ENCODE results near the gene RXRB. TPM values are rescaled to one million over a fixed set of nuclear protein-coding genes. Genes with fewer than 3 reads are reported as not detected.

Gene RXRB
- total and polyA plus RNA-seq, 2 of the 13 experiments (the other 11 are each of a cell fraction or from before 2014, with no cell fraction given): 26.7 to 55.7 TPM

DNA sequence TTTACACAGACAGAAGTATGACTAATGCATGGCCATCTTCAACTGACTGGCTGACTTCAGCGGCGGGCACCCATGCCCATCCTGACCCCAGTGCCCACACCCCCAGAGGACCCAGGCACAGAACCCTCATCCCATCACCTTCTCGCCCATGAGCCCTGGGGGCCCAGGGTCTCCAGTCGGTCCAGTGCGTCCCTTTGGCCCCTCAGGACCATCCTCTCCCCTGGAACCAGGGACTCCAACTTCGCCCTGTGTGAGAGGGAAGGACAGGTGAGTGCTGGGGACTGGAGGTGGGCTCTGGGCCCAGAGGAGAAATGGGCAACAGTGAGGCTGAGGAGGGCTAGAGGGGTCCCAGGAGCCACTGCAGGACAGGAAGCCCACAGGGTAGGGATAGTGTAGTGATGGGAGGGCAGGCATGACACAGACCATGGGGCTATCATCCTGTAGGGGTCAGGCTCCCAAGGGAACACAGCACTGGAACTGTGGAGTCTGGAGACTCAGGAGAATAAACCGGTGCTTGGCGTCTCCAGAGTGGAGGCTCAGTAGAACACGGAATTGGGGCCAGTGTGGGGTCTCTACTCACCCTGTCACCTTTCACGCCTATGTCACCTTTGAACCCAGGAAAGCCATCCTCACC, 24.9 kb downstream of the RXRB start (continued):
- TF ChIP-seq MBNL3 (CRISPR knock-in tag; conservative IDR thresholded peaks at IDR 0.05): no peak
- TF ChIP-seq, protein P1, sequence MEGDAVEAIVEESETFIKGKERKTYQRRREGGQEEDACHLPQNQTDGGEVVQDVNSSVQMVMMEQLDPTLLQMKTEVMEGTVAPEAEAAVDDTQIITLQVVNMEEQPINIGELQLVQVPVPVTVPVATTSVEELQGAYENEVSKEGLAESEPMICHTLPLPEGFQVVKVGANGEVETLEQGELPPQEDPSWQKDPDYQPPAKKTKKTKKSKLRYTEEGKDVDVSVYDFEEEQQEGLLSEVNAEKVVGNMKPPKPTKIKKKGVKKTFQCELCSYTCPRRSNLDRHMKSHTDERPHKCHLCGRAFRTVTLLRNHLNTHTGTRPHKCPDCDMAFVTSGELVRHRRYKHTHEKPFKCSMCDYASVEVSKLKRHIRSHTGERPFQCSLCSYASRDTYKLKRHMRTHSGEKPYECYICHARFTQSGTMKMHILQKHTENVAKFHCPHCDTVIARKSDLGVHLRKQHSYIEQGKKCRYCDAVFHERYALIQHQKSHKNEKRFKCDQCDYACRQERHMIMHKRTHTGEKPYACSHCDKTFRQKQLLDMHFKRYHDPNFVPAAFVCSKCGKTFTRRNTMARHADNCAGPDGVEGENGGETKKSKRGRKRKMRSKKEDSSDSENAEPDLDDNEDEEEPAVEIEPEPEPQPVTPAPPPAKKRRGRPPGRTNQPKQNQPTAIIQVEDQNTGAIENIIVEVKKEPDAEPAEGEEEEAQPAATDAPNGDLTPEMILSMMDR (CRISPR knock-in tag; IDR thresholded peaks at IDR 0.05): peak; percentile 66
- TF ChIP-seq, protein P2, sequence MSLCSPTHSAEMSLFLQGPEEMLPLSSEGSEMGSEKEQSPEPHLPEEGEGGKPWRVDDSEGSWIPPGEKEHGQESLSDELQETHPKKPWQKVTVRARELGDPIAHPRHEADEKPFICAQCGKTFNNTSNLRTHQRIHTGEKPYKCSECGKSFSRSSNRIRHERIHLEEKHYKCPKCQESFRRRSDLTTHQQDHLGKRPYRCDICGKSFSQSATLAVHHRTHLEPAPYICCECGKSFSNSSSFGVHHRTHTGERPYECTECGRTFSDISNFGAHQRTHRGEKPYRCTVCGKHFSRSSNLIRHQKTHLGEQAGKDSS (CRISPR knock-in tag; IDR thresholded peaks at IDR 0.05; ENCODE audit: borderline replicate concordance, low read depth): no peak
- no peak for TF ChIP-seq FOXO1 (CRISPR knock-in tag; IDR thresholded peaks at IDR 0.05)
- TF ChIP-seq ZNF792 (CRISPR knock-in tag; IDR thresholded peaks at IDR 0.05): no peak
- TF ChIP-seq SP4 (CRISPR knock-in tag; IDR thresholded peaks at IDR 0.05): no peak

DNA sequence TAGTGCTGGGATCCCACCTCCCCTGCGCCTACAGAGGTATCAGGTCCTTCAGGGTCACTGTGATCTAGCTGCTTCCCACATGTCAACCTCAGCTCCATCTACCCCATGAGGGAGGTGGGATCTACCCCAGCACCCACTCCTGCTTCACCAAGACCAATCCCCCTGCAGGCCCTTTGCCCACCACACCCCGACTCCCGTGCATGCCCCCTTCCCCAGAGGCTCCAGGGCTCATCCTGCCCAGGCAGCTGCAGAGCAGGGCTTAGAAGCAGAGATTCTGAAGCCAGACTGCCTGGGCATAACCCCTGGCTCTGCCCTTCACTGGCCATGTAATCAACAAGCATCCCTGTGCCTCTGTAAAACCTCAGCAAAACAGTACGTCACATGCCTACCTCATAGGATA, 25.7 kb downstream of the RXRB start:
- POLR2A ChIA-PET: interaction anchor here (1.1 to 1.4 kb wide), 2 partner anchors 13 to 25 kb away, joined by 3 to 7 read pairs; no protein-coding TSS in a partner anchor

More for the DNA sequence above, 25.7 kb downstream of the RXRB start:
- Histone ChIP-seq H3K27me3 (ENCODE audit: control insufficient read depth in 1 of 2, insufficient read depth in 2 of 2, low read length in 2 of 2) (peaks cover 5 to 55% of the 10 kb centered on the region in 2 experiments; a peak in 4 of 5 replicates), H3K4me3 (replicated peaks in 1 of 3; ENCODE audit: insufficient read depth in 1 of 3, low read depth in 2 of 3, low read length in 3 of 3) (no peak overlapping the region), H3K9me3 (ENCODE audit: low read length) (no peaks in the 10 kb centered on the region), H3K27ac (ENCODE audit: extremely low read length, insufficient read depth, low read length) (no peak overlapping the region), H2AFZ (ENCODE audit: low read length) (no peak overlapping the region), H3K36me3 (replicated peaks in 1 of 2; ENCODE audit: control insufficient read depth in 1 of 2, insufficient read depth in 2 of 2, low read length in 2 of 2) (no peaks in the 10 kb centered on the region), H3K9ac (ENCODE audit: insufficient read depth, low read depth, low read length) (no peak overlapping the region), H4K20me1 (ENCODE audit: insufficient read depth, low read length) (no peaks in the 10 kb centered on the region), H3K79me2 (ENCODE audit: insufficient read depth, low read length) (no peaks in the 10 kb centered on the region), H3K4me2 (ENCODE audit: low read depth, low read length) (no peak overlapping the region), H3K4me1 (ENCODE audit: insufficient read depth, low read length) (peaks cover 22% of the 10 kb centered on the region)
- no peak for FAIRE-seq
- no peak for ATAC-seq
- no peak for DNase-seq (ENCODE audit: low spot score)
- BruUV-seq (replicated peaks): no TSS peak
- TF ChIP-seq ZNF747 (CRISPR knock-in tag; IDR thresholded peaks at IDR 0.05; ENCODE audit: borderline replicate concordance) (no peak), ZNF282 (IDR thresholded peaks at IDR 0.05; ENCODE audit: partially characterized antibody) (no peak), ZNF768 (CRISPR knock-in tag; IDR thresholded peaks at IDR 0.05) (no peak), NCOA2 (CRISPR knock-in tag; IDR thresholded peaks at IDR 0.05) (no peak), SRF (IDR thresholded peaks at IDR 0.05; ENCODE audit: low read depth, low read length) (no peak), PITX1 (CRISPR knock-in tag; IDR thresholded peaks at IDR 0.05) (no peak), KDM5A (IDR thresholded peaks at IDR 0.05; ENCODE audit: borderline replicate concordance, low read length) (no peak), MATR3 (CRISPR knock-in tag; IDR thresholded peaks at IDR 0.05) (no peak), ADNP (CRISPR knock-in tag; IDR thresholded peaks at IDR 0.05) (no peak), KLF6 (CRISPR knock-in tag; IDR thresholded peaks at IDR 0.05) (no peak), HMGA1 (CRISPR knock-in tag; conservative IDR thresholded peaks at IDR 0.05) (no peak), ZNF20 (CRISPR knock-in tag; IDR thresholded peaks at IDR 0.05) (no peak), SMC3 (IDR thresholded peaks at IDR 0.05; ENCODE audit: low read length) (no peak), ERF (CRISPR knock-in tag; IDR thresholded peaks at IDR 0.05) (no peak), ZNF496 (CRISPR knock-in tag; IDR thresholded peaks at IDR 0.05; ENCODE audit: insufficient replicate concordance) (no peak)
- intact Hi-C loops (cut with micrococcal nuclease; ENCODE audit: unreplicated experiment): no loop called here
- in situ Hi-C loops (cut with HindIII; ENCODE audit: extremely low pct_ligation_motif_present, low pct_unique_long_range_greater_than_20kb): no loop called here
- CTCF ChIA-PET (ENCODE audit: low intra/inter-chr PET ratio, low total read pairs): interaction anchor here (0.7 kb wide), 1 partner anchor 52 kb away, joined by 3 read pairs; no protein-coding TSS in a partner anchor
- 40% methylated on average over 4 of the region's 4 CpGs for WGBS (ENCODE audit: low lambda C conversion rate)
